Measurements from ENCODE around the gene PEAK1. TPM values are rescaled to one million over a fixed set of nuclear protein-coding genes. Genes with fewer than 3 reads are reported as not detected.

PEAK1 gene
- total RNA-seq, 1 experiment from 2014 or later: 21.2 TPM

DNA sequence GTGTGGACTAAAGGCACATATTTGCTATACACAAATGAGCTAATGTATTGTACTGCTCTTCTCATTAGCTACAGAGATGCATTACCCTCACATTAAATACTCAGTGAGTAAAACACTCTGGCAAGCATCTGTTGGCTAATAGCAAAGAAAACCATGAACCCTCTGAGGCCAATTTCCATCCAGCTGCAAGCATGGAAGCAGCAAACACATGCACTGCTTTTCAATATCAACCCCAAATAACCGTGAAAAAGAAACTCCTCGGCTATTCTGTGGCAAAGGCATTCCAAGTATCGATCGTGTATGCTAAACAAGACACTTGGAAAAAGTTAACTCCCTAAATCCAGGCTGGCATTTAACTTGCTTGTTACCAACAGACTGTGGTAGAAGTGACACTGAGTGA is 67.0 kb downstream of the PEAK1 start:
- no peak overlapping the region for H4K91ac ChIP-seq (ENCODE audit: insufficient read length, low read depth, low read length)
- peaks cover 5 to 16% of the 10 kb centered on the region in 2 experiments for H3K4me1 Mint-ChIP-seq
- no peak overlapping the region for H3K27ac Mint-ChIP-seq

More for the DNA sequence above, 67.0 kb downstream of the PEAK1 start:
- Histone ChIP-seq H3K9me3 (ENCODE audit: control insufficient read depth, low read depth, low read length) (no peaks in the 10 kb centered on the region), H3K18ac (ENCODE audit: insufficient read length, low read depth, low read length) (no peak overlapping the region), H2BK15ac (ENCODE audit: low read depth, low read length) (no peak overlapping the region), H3K23ac (ENCODE audit: insufficient read length, low read depth, low read length) (no peak overlapping the region), H3T11ph (ENCODE audit: low read length) (no peak overlapping the region), H3K4me1 (ENCODE audit: insufficient read depth, low read length) (peaks cover 2% of the 10 kb centered on the region; the same call in 1 of the 2 replicates), H3K79me1 (ENCODE audit: insufficient read depth, low read depth, low read length, poor library complexity, severe bottlenecking) (no peaks in the 10 kb centered on the region), H3K4me2 (ENCODE audit: insufficient read depth, insufficient read length, low read length) (no peak overlapping the region), H2BK120ac (ENCODE audit: low read depth, low read length, poor library complexity, severe bottlenecking) (no peak overlapping the region), H3K56ac (ENCODE audit: insufficient read length, low read depth, low read length) (no peak overlapping the region), H4K20me1 (ENCODE audit: control insufficient read depth, insufficient read depth, insufficient read length) (peaks cover 5% of the 10 kb centered on the region), H3K79me2 (ENCODE audit: insufficient read depth, low read length) (no peaks in the 10 kb centered on the region), H2AFZ (ENCODE audit: low read length) (no peak overlapping the region), H3K14ac (ENCODE audit: insufficient read depth, low read length) (no peak overlapping the region), H3K23me2 (ENCODE audit: insufficient read length, low read depth, low read length, poor library complexity, severe bottlenecking) (no peaks in the 10 kb centered on the region), H2BK5ac (ENCODE audit: insufficient read length, low read length) (no peak overlapping the region), H3K4ac (ENCODE audit: low read depth, low read length) (no peak overlapping the region), H3K27ac (ENCODE audit: insufficient read length, low read depth, low read length) (no peak overlapping the region), H2AK5ac (ENCODE audit: insufficient read length, low read length) (no peak overlapping the region), H4K8ac (replicated peaks; ENCODE audit: insufficient read length, low read depth, low read length) (no peak overlapping the region), H2BK12ac (ENCODE audit: insufficient read length, low read depth, low read length) (no peak overlapping the region), H4K5ac (ENCODE audit: insufficient read length, low read depth, low read length) (no peak overlapping the region), H2BK20ac (ENCODE audit: low read depth, low read length, poor library complexity, severe bottlenecking) (no peak overlapping the region), H3K27me3 (ENCODE audit: insufficient read depth, low read length) (no peaks in the 10 kb centered on the region), H3K9ac (ENCODE audit: extremely low read depth, insufficient read length, low read length) (no peak overlapping the region)
- DNase-seq: no peak
- Mint-ChIP-seq H3K4me3 (no peak overlapping the region), H3K27me3 (ENCODE audit: low read depth) (no peaks in the 10 kb centered on the region), H3K36me3 (ENCODE audit: insufficient read depth in 1 of 3, low read depth in 3 of 3) (no peaks in the 10 kb centered on the region), H3K9me3 (no peaks in the 10 kb centered on the region)
- TF ChIP-seq, protein P1, sequence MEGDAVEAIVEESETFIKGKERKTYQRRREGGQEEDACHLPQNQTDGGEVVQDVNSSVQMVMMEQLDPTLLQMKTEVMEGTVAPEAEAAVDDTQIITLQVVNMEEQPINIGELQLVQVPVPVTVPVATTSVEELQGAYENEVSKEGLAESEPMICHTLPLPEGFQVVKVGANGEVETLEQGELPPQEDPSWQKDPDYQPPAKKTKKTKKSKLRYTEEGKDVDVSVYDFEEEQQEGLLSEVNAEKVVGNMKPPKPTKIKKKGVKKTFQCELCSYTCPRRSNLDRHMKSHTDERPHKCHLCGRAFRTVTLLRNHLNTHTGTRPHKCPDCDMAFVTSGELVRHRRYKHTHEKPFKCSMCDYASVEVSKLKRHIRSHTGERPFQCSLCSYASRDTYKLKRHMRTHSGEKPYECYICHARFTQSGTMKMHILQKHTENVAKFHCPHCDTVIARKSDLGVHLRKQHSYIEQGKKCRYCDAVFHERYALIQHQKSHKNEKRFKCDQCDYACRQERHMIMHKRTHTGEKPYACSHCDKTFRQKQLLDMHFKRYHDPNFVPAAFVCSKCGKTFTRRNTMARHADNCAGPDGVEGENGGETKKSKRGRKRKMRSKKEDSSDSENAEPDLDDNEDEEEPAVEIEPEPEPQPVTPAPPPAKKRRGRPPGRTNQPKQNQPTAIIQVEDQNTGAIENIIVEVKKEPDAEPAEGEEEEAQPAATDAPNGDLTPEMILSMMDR (conservative IDR thresholded peaks at IDR 0.05): no peak
- WGBS (ENCODE audit: extremely low coverage, insufficient read length, low lambda C conversion rate): no CpG with 5 or more reads among the region's 4 CpGs

Data from H9 (cell line).